ENCODE data around the gene PLXNA3.
A peak's percentile ranks its signal among the peaks of the same experiment; 100 is the strongest.

Gene PLXNA3

GRCh38 chrX:154458116-154458953 lies at the start of gene PLXNA3:
PLXNA3 (plus strand) TSS chrX:154458281; CDS start chrX:154460184, 1,903 bp downstream.
- no peak for DNase-seq

GRCh38 chrX:154408659-154409221 lies 49.3 kb upstream of the PLXNA3 start:
- no peak for DNase-seq

- DNase-seq = no peak
Observed at GRCh38 chrX:154409222-154409871, 48.7 kb upstream of the PLXNA3 start, which contains the start of gene DNASE1L1. DNASE1L1 (minus strand) TSS chrX:154409254; CDS start chrX:154405568, 3,686 bp downstream.

DNA sequence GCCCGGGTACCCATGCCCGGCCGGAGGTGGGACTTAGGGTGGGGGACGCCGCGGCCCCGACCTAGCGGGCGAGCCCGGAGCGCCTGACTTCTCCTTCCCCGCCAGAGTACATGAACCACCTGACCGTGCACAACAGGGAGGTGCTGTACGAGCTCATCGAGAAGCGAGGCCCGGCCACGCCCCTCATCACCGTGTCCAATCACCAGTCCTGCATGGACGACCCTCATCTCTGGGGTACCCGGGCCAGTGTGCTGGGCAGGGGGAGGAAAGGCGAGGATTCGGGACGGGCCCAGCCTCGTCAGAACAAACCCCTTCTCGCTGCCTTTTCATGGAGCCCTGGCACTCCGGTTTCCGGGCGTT lies 46.1 kb upstream of the PLXNA3 start:
- DNase-seq = no peak

- no peak for DNase-seq
Observed at GRCh38 chrX:154412468-154412867, 45.6 kb upstream of the PLXNA3 start.

GRCh38 chrX:154413142-154413541 lies 44.9 kb upstream of the PLXNA3 start:
- DNase-seq = no peak

GRCh38 chrX:154417157-154417556 lies 40.9 kb upstream of the PLXNA3 start:
- DNase-seq = no peak

DNA sequence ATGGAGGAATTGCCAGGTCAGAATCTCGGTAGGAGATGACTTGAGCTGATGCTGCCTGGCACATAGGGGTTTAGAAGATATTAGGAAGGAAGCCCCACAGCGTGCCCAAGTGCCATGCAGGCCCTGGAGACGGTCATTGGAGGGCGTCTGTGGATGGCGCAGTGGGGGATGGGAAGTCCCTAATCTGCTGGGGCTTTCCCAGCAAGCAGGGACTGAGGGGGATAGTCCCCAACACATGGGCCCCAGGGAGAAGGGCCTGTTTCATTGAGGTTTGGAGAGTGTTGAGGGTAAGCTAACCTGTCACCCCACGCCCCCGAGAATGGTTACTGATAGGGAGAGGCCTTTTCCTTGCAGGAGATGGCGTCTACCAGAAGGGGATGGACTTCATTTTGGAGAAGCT lies 38.9 kb upstream of the PLXNA3 start:
- DNase-seq = no peak

GRCh38 chrX:154419688-154420401 lies 38.2 kb upstream of the PLXNA3 start:
- no peak for DNase-seq

DNA sequence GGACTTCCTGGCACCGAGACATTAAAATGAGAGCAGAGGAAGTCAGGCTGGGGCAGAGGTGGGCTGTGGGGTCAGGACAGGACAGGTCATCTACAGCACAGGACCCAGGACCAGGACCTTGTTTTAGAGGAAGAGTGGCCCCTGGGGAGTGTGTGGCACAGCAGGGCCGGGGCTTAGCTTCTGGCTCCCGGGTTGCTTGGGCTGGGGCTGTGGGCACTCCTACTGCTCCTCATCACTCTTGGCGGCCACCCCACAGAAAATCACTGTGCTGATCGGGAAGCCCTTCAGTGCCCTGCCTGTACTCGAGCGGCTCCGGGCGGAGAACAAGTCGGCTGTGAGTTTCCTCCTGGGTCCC lies 37.7 kb upstream of the PLXNA3 start:
- no peak for DNase-seq

- no peak for DNase-seq
Observed at GRCh38 chrX:154426916-154427770, 30.9 kb upstream of the PLXNA3 start.

- peak; percentile 78 for DNase-seq
Observed at GRCh38 chrX:154428176-154429171, 29.6 kb upstream of the PLXNA3 start, which contains the start of gene ATP6AP1. ATP6AP1 (plus strand) TSS chrX:154428677; CDS start chrX:154428693, 16 bp downstream.

GRCh38 chrX:154429711-154430110 lies 28.4 kb upstream of the PLXNA3 start:
- DNase-seq = no peak

- no peak for DNase-seq
Observed at GRCh38 chrX:154430479-154430878, 27.6 kb upstream of the PLXNA3 start.

DNA sequence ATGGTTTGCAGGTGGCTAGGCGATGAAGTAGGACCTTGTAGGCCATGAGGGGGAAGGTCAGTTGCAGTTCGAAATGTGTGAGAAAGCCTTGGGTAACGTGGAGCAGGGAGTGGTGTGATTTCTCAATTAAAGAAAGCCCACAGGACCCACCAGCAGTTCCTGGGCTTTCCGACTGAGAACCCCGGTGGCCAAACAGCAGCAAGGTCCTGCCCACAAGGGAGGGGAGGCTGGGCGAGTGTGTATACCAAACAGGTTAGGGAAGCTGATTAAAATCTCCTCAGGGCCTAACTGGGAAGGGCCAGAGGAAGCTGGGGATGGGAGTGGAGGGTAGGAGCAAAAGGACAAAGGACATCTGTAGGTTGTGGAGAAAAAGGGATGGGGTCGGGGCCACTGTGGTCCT lies 27.2 kb upstream of the PLXNA3 start:
- no peak for DNase-seq

- DNase-seq = no peak
Observed at GRCh38 chrX:154431341-154431740, 26.7 kb upstream of the PLXNA3 start.

DNA sequence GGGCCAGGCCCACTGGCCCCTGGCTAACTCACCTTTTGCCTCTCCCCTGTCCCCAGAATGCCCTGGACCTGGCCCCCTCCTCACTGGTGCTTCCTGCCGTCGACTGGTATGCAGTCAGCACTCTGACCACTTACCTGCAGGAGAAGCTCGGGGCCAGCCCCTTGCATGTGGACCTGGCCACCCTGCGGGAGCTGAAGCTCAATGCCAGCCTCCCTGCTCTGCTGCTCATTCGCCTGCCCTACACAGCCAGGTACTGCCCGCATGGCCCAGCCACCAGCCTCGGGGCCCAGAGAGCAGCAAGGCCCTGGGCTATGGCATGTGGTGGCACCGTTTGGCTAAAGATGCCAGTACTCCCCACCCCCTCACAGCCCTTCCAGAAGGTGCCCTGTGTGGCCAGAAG lies 25.9 kb upstream of the PLXNA3 start:
- DNase-seq = no peak

DNA sequence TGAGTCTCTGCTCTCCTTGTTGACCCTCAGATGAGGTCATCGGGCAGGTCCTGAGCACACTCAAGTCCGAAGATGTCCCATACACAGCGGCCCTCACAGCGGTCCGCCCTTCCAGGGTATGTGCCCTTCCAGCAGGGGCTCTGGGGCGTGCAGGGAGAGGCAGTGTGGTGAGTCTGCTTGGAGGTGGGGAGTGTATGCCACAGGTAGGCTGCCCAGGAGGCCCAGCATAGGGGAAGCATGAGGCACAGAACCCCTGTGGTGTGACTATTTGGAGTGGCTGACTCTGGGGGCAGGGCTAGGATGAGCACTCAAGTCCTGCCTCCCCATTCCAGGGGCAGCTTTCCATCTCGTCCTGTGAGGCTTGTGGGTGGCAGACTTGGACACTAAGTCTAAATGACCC lies 24.5 kb upstream of the PLXNA3 start:
- DNase-seq = no peak

DNA sequence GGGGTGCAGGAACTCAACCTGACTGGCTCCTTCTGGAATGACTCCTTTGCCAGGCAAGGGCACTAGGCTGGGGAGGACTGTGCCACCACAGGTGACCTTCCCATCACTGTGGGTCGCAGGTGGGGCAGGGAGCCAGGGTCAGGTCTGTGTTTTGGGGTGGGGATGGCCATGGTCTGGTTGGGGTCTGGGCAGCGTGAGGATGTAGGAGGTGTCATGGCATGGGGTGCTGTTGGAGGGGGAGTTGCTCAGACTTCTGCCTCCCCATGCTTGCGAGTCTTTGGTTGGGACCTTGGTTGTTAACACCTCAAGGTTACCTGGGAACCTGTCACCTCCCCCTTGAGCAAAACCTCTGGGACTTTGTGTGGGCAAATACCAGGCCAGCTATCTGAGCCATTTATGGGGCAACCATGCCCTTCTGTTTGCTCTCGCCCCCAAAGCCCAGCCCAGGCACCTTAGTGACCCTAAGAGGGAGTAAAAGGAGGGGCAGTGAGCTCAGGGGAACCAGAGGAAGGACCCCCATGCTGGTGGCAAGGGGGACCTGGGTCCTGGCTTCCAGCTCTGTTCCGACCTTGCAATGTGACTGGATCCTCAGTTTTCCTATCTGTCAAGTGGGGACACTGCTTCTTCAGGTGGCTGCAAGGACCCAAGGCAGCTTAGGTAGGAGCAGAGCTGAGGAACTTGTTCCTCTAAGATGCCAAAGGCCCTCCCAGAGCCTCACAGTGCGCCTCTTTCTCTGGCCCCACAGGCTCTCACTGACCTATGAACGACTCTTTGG lies 23.5 kb upstream of the PLXNA3 start:
- no peak for DNase-seq

- no peak for DNase-seq
Observed at GRCh38 chrX:154435171-154435733, 22.8 kb upstream of the PLXNA3 start.
